ENCODE results near the gene FIGN. TPM values are rescaled to one million over a fixed set of nuclear protein-coding genes. Genes with fewer than 3 reads are reported as not detected.

Gene FIGN
- polyA plus RNA-seq, 4 donors, result 5.9 to 11.7 (median 10.6) TPM

DNA sequence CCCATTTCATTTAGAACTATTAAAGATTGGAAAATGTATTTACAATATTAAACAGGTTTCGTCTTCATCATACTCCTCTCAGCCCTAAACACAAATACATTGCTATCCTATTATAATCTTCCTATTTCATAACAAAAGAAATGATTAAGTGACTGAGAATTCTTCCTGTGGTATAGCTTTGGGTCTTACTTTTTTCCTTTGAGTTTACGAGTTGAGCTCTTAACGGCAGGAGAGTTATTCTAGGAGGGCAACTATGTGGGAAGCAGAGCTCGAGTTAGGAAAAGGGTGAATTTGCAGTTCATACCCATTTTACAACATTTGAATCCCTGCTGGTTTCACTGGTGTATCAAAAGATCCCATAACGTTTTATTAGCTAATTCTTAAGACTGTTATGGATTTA lies 105.0 kb downstream of the FIGN start:
- DNase-seq (ENCODE audit: low read depth in 4 of 4, low spot score in 3 of 4), result no peak

DNA sequence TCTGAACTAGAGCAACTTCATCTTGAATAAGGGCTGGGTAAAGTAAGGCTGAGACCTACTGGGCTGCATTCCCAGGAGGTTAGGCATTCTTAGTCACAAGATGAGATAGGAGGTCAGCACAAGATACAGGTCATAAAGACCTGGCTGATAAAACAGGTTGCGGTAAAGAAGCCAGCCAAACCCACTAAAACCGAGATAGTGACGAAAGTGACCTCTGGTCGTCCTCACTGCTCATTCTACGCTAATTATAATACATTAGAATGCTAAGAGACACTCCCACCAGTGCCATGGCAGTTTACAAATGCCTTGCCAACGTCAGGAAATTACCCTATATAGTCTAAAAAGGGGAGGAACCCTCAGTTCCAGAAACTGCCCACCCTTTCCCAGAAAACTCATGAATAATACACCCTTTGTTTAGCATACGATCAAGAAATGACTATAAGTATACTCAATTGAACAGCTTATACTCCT lies 109.1 kb downstream of the FIGN start:
- DNase-seq (ENCODE audit: low read depth in 4 of 4, low spot score in 3 of 4), result no peak

DNA sequence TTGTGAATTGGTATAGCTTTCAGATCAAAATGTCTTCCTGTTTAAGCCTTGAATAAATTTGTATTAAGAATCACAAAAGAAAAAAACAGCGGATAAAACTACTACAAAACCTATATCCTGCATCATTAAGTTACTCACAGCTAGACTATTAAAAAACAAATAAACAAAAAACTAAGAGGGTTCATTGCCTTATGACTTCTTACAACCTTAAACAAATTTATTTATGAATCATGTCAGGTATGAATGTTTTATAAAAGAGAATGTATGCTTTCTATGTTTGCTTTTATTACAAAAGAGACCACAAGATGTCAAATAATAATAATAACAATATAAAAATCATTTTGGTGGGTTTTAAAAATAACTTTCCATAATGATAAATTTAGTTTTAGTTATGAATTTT lies 109.6 kb downstream of the FIGN start:
- no peak for DNase-seq (ENCODE audit: low read depth in 4 of 4, low spot score in 3 of 4)

DNA sequence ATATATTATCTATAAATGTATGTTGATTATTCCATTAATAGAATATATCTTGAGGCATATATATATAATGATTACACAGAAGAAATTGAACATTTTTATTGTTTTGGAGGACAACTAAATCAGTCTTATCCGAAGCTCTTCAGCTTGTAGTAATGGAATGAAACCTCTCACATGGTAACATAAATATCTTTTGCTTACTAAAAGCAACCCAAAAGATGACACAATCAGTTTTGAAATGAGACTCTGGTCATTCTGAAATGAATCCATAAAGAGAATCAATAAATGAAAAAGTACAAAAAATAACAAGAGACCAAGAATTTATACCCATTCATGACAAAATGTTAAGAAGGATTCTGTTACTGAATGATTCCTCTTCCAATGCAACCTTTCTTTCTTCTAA lies 110.2 kb downstream of the FIGN start:
- no peak for DNase-seq (ENCODE audit: low read depth in 4 of 4, low spot score in 3 of 4)

DNA sequence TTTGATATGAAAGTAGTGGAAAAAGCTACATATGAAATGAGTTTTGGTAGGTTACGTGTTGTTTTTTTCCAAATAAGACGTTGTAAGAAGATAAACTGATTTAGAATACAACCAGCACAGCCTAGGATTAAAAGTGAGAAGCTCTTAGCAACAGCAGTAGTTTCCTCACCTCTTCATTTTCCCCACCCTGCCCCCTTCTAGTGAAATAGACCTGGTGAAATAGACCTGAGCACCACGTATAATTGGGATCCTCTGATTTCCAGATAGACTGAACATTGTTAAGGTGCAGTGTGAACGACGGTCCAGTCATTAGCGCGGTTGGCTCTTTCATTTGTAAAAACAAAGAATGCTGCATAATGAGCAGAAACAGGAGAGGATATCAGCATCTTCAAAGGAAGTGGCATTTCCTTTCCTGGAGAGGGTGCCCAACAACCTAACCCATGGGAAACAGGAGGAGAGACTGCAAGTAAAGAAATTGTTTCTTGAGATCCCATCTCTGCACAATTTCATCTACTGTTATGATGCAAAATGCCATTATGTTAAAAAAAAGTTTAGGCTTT lies 114.3 kb downstream of the FIGN start:
- no peak for DNase-seq (ENCODE audit: low read depth in 4 of 4, low spot score in 3 of 4)

DNA sequence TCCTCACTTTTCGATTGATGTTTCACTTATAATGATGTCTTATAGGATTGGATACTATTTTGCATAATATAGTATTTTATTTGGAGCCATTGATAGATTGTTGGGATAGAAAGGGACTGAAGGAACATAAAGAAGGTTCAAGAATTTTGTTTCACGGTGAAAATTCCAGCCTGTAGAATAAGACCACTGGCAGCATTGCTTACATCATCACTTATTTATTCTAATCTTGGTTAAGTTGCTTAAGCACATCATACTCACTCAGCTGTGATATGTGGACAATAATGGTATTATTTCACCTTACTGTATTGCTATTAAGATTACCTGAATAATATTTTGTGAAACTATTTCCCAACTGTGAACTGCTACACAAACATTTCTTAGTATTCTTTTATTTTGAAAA lies 118.3 kb downstream of the FIGN start:
- DNase-seq (ENCODE audit: low read depth in 4 of 4, low spot score in 3 of 4), result no peak

DNA sequence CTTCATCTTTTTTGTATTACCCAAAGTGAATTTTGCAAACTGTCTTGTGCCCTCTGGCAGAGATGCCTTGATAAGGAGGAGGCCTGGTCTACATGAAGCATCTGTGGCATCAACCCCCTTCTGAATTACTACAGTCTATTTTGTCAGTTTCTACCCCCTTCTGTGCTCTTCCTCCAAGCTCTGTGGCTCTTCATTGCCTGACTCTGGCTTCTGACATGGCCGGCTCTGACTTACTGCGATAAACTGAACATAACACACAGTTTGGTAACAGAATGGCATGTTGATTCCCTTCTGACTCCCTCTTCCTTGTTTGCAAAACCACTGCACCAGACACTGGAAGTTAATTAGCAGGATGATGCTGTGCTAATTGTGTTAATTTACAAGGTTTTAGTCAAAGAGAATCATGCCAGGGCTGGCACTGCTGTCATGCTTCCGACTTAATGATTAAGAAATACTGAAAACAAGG lies 122.5 kb downstream of the FIGN start:
- no peak for DNase-seq (ENCODE audit: low read depth in 4 of 4, low spot score in 3 of 4)

DNA sequence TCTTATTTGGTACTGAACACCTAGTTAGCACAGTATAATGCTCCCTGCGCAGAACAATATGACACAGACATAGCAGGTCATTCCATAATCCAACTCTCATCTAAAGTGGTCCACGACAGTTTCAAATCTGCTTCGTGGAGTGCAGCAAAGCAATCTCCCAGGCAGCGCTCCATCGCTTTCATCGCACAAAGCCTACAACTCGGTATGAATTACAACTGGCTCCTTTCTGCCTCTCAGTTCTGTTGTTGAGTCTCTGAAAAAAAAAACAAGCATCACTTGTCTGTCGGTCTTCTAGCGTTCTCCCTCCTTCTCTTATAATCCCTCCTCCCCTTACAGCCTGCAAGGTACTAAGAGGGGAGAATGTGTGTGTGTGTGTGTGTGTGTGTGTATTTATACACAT lies 123.5 kb downstream of the FIGN start:
- DNase-seq (ENCODE audit: low read depth in 4 of 4, low spot score in 3 of 4), result no peak

DNA sequence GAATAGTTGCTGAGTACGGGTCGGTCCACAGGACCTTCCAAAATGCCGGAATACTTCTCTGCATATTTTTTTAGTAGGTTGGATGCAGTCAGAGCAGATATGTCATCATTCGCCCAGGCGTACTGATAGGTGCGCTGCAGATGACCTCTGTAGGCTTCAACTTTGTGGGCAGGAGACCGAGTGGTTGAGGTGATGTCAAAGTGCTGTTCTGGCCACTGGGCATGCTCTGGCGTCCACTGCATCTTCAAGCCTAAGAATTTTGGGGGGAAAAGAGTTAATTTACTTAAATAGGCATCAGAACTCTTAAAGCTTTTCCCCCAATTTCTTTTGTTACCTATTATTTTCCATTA lies 124.3 kb downstream of the FIGN start:
- no peak for DNase-seq (ENCODE audit: low read depth in 4 of 4, low spot score in 3 of 4)

DNA sequence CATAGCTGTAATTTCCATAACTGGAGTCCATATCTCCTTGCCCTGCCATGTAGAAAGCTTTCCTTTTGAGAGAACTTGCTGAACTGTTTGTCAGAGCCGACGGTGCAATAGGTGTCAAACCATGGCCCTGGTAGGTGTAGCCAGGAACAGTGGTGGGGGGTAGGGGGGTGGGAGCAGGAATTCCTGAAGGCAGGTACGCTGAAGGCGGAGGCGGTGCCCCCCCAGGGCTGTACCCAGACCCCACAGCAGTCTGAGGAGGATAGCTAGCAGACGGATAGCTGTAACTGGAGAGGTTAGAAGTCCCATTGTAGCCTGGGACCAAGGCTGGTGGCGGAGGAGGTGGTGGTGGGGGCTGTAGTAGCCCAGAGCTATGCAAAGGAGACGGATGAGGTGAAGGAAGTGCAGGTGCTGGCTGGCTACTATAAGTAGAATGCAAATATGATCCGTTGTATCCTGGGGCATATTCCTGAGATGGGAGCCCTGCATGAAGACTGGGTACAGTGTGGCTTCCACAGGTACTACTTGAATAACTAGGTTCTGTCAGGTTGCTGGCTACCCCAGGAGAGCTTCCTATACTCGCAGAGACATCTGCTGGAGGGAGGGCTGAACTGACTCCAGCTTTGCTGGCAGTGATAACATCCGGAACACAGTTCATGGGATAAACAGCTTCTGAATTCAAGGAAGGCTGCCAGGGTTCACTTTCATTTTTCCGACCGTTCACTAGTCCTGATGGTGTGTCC lies 124.8 kb downstream of the FIGN start:
- no peak for DNase-seq (ENCODE audit: low read depth in 4 of 4, low spot score in 3 of 4)

DNA sequence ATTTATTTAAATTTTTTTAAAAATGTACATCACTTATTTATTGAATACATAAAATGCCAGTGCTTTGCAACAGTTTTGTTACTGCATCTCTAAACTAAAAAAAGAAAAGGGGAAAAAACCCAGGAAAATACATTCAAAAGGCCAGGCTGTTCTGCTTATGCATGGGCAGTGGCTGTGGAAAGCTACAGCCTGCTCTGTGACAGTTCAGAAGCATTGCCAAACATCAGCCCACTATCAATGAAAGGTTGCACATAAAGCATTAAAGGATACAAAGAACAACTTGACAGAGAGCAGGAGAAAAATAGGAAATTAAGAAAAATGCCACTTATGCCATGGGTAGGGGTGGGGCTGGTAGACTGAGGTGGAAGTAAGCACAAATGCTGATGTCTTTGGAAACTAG lies 128.2 kb downstream of the FIGN start:
- no peak for DNase-seq (ENCODE audit: low read depth in 4 of 4, low spot score in 3 of 4)

DNA sequence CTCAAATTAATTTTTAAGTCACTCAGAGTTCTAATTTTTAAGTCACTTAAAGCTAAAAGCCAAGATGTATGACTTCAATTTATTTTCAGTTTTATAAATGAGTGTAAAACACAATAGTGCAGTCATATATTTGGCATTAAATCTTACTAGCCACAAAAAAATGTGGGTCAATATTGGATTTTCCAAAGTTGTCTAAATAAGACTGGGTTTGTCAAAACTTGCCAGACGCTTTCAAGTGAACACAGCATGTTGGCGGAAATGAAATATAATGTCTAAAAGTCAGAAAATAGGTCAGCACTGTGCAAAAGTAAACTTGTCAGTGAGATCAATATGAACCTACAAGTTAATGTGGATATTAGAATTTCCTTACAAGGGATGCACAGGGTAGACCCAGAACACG lies 128.9 kb downstream of the FIGN start:
- DNase-seq (ENCODE audit: low read depth in 4 of 4, low spot score in 3 of 4), result no peak

DNA sequence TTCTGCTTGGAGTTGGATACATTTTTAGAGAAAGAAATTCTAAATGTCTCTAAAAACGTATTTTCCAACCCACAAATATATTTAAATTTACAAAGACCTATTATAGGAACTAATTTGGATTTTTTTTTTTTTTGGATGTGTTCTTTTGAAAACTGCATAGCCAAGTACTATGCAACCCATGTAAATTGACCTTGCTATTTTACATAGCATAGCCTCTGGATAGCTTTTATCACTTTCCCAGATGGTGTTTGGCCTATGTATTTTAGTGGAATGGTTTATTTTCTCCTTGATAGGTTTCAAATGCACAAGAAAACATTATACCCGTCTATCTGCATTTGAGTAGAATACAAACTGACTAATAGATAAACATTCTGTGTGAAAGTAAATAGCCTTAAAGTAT lies 130.0 kb downstream of the FIGN start:
- DNase-seq (ENCODE audit: low read depth in 4 of 4, low spot score in 3 of 4), result no peak

DNA sequence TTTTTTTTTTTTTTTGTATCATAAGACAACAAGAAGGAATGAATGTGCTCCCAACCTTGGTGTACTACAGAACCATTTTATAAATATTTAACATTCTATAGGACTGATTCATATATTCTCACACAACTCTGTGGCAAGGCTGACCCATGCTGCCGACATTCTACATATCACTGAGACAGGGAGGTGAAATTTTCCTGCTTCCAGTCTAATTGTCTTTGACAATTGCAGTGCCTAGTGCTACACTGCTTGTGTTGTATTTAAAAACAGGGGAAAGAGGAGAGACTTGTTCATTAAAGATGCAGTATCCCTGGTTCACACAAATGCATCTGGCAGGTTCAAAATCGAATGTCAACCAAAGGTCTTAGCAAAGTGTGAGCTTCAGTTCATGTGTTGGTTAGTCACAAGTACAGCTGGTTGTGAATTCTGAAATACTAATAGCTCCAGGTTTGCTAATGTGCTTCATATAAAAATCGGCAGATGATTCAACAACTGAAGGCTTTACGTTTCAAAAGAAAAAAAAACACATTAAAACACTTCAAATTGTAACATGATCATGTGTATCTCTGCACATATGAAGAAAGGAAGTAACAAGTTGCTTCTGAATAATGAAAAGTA lies 130.8 kb downstream of the FIGN start:
- no peak for DNase-seq (ENCODE audit: low read depth in 4 of 4, low spot score in 3 of 4)

DNA sequence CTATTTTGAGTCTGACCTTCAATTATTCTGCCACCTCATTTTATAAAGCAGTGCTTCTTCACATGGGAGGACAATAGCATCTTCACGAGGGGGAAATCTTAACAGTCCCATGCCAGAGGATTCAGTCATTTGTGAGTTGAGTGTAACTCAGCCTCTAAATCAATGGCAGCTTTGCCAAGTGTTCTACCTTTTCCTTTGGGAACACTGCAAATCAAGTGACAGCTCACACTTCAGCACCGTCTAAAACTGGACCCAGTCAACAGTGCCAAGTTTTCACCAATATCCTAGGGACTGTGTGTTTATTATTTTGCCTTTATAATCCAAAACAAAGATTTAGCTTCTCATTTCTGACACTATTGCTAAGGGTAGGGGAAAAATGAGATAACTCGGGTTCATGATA lies 133.6 kb downstream of the FIGN start:
- no peak for DNase-seq (ENCODE audit: low read depth in 4 of 4, low spot score in 3 of 4)

DNA sequence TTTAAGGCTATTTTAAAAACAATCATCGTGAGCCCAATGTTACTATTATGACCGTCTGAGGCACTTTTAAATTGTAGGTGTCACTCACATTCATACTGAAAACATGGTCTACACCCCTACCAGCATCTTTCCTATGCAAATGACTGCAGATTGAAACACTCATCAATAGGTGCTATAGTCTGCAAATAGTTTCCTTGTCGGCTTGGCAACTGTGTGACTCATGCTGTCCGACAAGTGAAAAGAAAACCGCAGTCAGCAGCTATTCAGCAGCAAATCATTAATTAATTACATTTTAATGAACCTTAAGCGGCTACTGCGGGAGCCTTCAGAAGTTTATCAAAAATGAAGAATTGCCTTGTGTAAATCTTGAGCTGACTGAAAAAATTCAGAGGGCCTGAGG lies 134.4 kb downstream of the FIGN start:
- DNase-seq (ENCODE audit: low read depth in 4 of 4, low spot score in 3 of 4), result no peak

DNA sequence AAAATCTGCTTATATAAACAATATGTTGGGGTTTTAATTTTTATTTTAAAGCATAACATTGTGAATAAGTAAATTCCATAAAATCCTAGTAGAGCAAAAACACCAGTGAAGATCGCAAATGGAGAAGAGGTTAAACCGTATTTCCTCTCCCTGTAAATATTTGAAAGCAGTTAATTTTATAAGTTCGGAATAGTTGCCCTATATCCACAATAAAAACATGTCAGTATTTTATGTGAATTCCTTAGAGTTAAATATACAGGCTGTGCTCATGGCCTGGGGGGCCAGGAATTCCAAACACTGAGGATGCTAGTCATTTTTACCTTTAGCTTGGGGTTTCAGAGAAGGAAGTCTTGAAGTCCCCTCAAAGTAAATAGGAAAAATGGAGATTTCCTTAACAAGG lies 135.0 kb downstream of the FIGN start:
- no peak for DNase-seq (ENCODE audit: low read depth in 4 of 4, low spot score in 3 of 4)

DNA sequence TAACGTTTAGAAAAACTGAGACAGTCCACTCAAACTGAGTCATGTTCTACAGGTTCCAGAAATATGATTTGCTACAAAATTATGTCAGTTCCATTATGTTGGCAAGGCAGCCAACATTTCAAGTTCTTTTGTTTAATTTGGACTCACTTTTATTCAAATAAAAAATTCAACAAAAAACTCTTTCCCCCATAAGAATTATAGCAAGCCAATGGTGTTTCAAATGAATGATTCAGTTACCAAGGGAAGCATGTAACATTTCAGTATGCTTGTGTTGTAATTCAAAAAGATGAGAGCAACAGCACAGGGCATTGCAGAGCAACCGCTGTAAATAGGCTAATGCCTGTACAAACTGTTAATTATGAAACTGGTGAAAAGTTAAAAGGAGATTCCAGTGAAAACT lies 140.8 kb downstream of the FIGN start:
- DNase-seq (ENCODE audit: low read depth in 4 of 4, low spot score in 3 of 4), result no peak

DNA sequence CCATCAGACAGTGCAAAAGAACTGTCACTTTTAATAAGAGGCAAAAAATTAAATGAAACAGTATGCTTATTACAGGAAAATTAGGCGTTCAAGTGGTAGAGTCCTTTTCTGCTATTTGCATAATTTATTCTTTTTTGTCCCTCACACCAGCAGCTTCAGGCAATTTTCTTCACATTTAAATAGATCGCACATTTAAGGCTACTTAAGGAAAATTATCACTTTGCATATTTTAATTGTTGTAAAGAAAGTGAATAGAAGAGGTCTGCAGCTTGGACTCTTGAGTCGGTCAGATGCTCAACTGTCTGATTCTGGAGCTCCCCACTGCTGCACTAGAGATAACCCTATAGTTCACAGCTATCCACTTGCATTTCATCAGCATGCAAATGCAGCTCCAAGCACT lies 141.3 kb downstream of the FIGN start:
- no peak for DNase-seq (ENCODE audit: low read depth in 4 of 4, low spot score in 3 of 4)

DNA sequence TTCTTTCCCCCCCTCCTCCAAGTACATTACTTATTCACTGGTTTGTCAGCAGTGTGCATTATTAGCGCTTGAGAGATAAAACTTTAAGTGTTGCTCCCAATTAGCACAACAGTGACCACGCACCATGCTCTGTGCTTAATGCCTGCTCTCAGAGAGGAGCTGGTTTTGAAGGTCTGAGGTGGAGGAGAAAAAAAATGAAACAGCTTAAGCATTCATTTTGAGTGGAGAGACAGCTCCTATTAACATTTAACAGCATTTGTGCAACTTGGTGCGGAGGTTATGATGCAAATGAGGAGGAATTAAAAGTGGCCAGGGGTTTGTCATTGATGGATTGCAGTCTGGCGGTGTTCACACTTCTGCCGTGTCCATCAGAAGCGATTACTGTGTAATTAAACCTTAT lies 141.8 kb downstream of the FIGN start:
- DNase-seq (ENCODE audit: low read depth in 4 of 4, low spot score in 3 of 4), result no peak

DNA sequence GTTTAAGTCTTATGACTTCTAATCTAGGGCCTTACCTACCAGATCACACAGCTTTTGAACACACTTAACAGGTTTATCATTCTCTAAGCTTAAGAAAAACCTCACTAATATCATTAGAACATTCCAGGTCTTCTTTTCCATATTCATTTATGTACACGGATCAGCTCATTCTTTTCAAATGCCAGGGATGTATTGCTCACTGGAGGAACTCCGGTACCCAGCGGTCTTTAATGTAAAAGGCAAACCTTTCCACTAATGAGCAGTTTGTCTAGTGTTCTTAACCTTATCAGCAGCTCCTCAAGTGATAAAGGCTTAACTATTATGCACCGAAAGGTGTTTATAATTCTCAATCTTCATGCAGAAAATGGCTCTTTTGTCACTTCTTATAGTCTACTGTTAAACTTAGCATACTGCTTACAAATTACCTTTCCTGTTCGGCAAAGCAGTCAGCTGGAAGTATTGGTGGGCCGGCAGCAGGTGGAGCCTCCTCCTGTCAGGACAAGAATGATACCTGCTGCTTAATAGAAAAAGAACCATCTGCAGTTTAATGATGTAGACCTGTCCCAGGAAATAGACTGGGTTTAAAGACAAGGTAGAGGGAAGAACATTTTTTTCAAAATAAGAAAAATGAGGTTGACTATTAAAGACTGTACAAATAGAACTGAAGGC lies 142.7 kb downstream of the FIGN start:
- no peak for DNase-seq (ENCODE audit: low read depth in 4 of 4, low spot score in 3 of 4)

DNA sequence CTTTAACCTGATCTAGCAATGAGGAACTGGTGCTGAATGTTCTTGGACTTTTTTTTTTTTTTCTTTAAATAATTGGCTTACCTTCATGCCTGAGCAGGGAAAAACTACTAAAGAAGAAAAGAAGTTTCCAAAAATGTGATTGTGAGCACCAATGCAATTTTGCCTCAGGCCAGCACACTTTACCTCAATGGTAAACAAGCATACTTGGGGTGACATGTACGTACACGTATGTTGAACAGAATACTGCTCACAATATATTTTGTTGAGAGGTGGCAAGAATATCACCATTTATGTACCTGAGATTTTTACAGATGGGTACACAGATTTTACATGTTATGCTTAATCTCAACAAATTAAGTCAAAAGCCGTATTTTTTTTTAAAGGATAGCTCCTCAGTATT lies 144.3 kb downstream of the FIGN start:
- DNase-seq (ENCODE audit: low read depth in 4 of 4, low spot score in 3 of 4), result no peak
